B cell (primary cell): ENCODE data around the gene BICDL2. TPM values are rescaled to one million over a fixed set of nuclear protein-coding genes. Genes with fewer than 3 reads are reported as not detected.

ENCODE experiments used
- ATAC-seq: fragments of 200-7000 bp; cut with Tn5 transposase; one replicate; pipeline ENCODE4 v1.10.0; 2021; ENCODE audit warnings: low read depth, mild to moderate bottlenecking, moderate number of reproducible peaks, moderate library complexity
- CTCF ChIA-PET: fragments of 350-600 bp; sonication (Branson Sonifier 250); formaldehyde crosslinking; loops from one replicate; lab custom pipeline; 2021; ENCODE audit warnings: antibody characterized with exemption, inconsistent platforms; lab: Charles Lee
- POLR2A ChIA-PET: fragments of 350-600 bp; sonication (Branson Sonifier 250); formaldehyde crosslinking; loops from one replicate; lab custom pipeline; 2021; ENCODE audit warnings: antibody characterized with exemption; lab: Charles Lee
- DNase-seq: peaks from one replicate; pipeline ENCODE4 v3.0.0; 2013
- H2AFZ ChIP-seq: 2 replicates; pipeline ENCODE4 v1.6.1; 2012; ENCODE audit warnings: mild to moderate bottlenecking, low read depth, low read length; ENCODE audit not compliant: insufficient read depth, poor library complexity, severe bottlenecking
- H3K27ac ChIP-seq, 2 donors: 1 replicate in 1 of 2; 2 replicates in 1 of 2; pipeline ENCODE4 v1.5.1; 2012 to 2013; ENCODE audit warnings: low read length in 2 of 2, mild to moderate bottlenecking in 2 of 2, moderate library complexity in 1 of 2
- H3K27me3 ChIP-seq, 4 experiments: fragments of 200-600 bp in 1 of 4; sonication (generic) in 1 of 4; replicated peaks in 1 of 4; 1 replicate in 2 of 4; 2 replicates in 2 of 4; pipeline versions ENCODE4 v1.6.1 to v1.7.0; 2013 to 2016; ENCODE audit warnings: low read length in 3 of 4, mild to moderate bottlenecking in 2 of 4, mixed read lengths in 1 of 4, moderate library complexity in 1 of 4; ENCODE audit not compliant: insufficient read depth in 4 of 4, control insufficient read depth in 3 of 4; ENCODE audit errors: control extremely low read depth in 1 of 4
- H3K36me3 ChIP-seq, 2 experiments: replicated peaks in 1 of 2; 1 replicate in 1 of 2; 2 replicates in 1 of 2; pipeline versions ENCODE4 v1.6.1 to v1.7.1; 2013; ENCODE audit warnings: low read length in 1 of 2; ENCODE audit not compliant: insufficient read depth in 2 of 2, control insufficient read depth in 1 of 2; ENCODE audit errors: control extremely low read depth in 1 of 2, extremely low read depth in 1 of 2
- H3K4me1 ChIP-seq, 2 donors: fragments of 200-600 bp in 1 of 2; sonication (generic) in 1 of 2; 1 replicate in 1 of 2; 2 replicates in 1 of 2; pipeline versions ENCODE4 v1.5.1 to v1.6.1; 2013 to 2017; ENCODE audit warnings: low read length in 2 of 2; ENCODE audit not compliant: control insufficient read depth in 2 of 2, insufficient read depth in 2 of 2
- H3K4me2 ChIP-seq: replicated peaks from 2 replicates; pipeline ENCODE3; 2012; ENCODE audit warnings: mild to moderate bottlenecking, low read depth, low read length; ENCODE audit not compliant: poor library complexity, severe bottlenecking
- H3K4me3 ChIP-seq, 5 experiments: fragments of 200-600 bp in 1 of 5; sonication (generic) in 1 of 5; 1 replicate in 3 of 5; 2 replicates in 2 of 5; pipeline versions ENCODE4 v1.5.1 to v1.7.0; 2011 to 2016; ENCODE audit warnings: low read length in 4 of 5, mild to moderate bottlenecking in 4 of 5, low read depth in 2 of 5, control low read depth in 1 of 5, moderate library complexity in 1 of 5; ENCODE audit not compliant: insufficient read depth in 1 of 5; ENCODE audit errors: control extremely low read depth in 1 of 5, extremely low read depth in 1 of 5
- H3K79me2 ChIP-seq: fragments of 200-600 bp; sonication (generic); one replicate; pipeline ENCODE4 v1.6.0; 2016; ENCODE audit warnings: low read length; ENCODE audit not compliant: control insufficient read depth, insufficient read depth
- H3K9ac ChIP-seq: fragments of 200-600 bp; sonication (generic); 2 replicates; pipeline ENCODE4 v1.6.1; 2017; ENCODE audit warnings: mild to moderate bottlenecking, low read length, moderate library complexity
- H3K9me3 ChIP-seq, 3 donors: one replicate each; pipeline versions ENCODE4 v1.6.1 to v1.7.1; 2013; ENCODE audit warnings: low read length in 2 of 3; ENCODE audit not compliant: control insufficient read depth in 2 of 3, insufficient read depth in 1 of 3; ENCODE audit errors: control extremely low read depth in 1 of 3
- H4K20me1 ChIP-seq: 2 replicates; pipeline ENCODE4 v1.6.0; 2012; ENCODE audit warnings: mild to moderate bottlenecking, low read length; ENCODE audit not compliant: insufficient read depth, control insufficient read depth, poor library complexity, severe bottlenecking
- H3K27ac Mint-ChIP-seq: one replicate; pipeline ENCODE4 v1.8.0; 2021; ENCODE audit warnings: mixed read lengths
- H3K27me3 Mint-ChIP-seq: one replicate; pipeline ENCODE4 v1.8.0; 2021; ENCODE audit warnings: mixed read lengths
- H3K4me1 Mint-ChIP-seq: one replicate; pipeline ENCODE4 v1.8.0; 2021; ENCODE audit warnings: mixed read lengths
- H3K4me3 Mint-ChIP-seq: one replicate; pipeline ENCODE4 v1.8.0; 2021; ENCODE audit warnings: mixed read lengths
- H3K9me3 Mint-ChIP-seq: one replicate; pipeline ENCODE4 v1.8.0; 2022; ENCODE audit warnings: mixed read lengths; ENCODE audit not compliant: insufficient read depth
- EZH2 ChIP-seq: IDR thresholded peaks from 2 replicates; pipeline ENCODE4 v1.6.1; 2012; ENCODE audit warnings: borderline replicate concordance, low read depth, mild to moderate bottlenecking, moderate library complexity, low read length; ENCODE audit not compliant: insufficient read depth, poor library complexity, severe bottlenecking
- WGBS: methylation state at CpG from one replicate; pipeline ENCODE4 v1.1.5; 2013; ENCODE audit warnings: missing lambda C conversion rate; ENCODE audit not compliant: insufficient coverage; 5-methylcytosine and 5-hydroxymethylcytosine counted together
- intact Hi-C: fragments of 100-400 bp; cut with micrococcal nuclease; formaldehyde crosslinking; loops from one replicate; pipeline ENCODE4 v1.10.0; 2022
- polyA plus RNA-seq: library from polyadenylated mRNA; depleted of rRNA; stranded (reverse); fragments of >200 nt; gene quantifications from 2 replicates; pipeline ENCODE4 v1.2.3, GENCODE V29; 2012
- total RNA-seq, 2 donors: library from RNA; stranded (reverse); fragments of 120-200 nt in 1 of 2; gene quantifications; 1 replicate in 1 of 2; 2 replicates in 1 of 2; pipeline versions ENCODE4 v1.2.3 to v1.2.4, GENCODE V29; 2013 to 2022
- TF ChIP-seq, protein P1 (sequence below): fragments of 200-600 bp; IDR thresholded peaks from one replicate; pipeline ENCODE4 v1.8.0; 2022; ENCODE audit warnings: antibody characterized with exemption, mild to moderate bottlenecking

The BICDL2 gene
- total and polyA plus RNA-seq, 2 donors (not counting 1 experiment from before 2014, with no cell fraction given) = 0.20 TPM; not detected in 1

DNA sequence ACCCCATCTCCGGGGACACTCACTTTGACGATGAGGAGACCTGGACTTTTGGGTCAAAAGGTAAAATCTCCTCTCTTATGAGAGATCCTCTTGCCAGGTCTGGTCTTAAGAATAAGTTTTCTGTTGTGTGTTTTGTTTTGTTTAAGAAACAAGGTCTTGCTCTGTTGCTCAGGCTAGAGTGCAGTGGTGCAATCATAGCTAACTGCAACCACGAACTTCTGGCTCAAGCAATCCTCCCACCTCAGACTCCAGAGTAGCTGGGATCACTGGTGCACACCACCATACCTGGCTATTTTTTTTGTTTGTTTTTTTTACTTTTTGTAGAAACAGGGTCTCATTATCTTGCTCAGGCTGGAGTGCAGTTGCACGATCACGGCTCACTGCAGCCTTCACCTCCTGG, 13.7 kb upstream of the BICDL2 start:
- H3K27me3 Mint-ChIP-seq = peaks cover 11% of the 10 kb centered on the region
- no peak overlapping the region for H3K27ac ChIP-seq
- H3K4me1 Mint-ChIP-seq = peaks cover 20% of the 10 kb centered on the region
- H3K4me1 ChIP-seq = peaks cover 21 to 25% of the 10 kb centered on the region in 2 donors
- H3K79me2 ChIP-seq = no peaks in the 10 kb centered on the region
- DNase-seq (no peak), ATAC-seq (no peak)
- TF ChIP-seq, protein P1, sequence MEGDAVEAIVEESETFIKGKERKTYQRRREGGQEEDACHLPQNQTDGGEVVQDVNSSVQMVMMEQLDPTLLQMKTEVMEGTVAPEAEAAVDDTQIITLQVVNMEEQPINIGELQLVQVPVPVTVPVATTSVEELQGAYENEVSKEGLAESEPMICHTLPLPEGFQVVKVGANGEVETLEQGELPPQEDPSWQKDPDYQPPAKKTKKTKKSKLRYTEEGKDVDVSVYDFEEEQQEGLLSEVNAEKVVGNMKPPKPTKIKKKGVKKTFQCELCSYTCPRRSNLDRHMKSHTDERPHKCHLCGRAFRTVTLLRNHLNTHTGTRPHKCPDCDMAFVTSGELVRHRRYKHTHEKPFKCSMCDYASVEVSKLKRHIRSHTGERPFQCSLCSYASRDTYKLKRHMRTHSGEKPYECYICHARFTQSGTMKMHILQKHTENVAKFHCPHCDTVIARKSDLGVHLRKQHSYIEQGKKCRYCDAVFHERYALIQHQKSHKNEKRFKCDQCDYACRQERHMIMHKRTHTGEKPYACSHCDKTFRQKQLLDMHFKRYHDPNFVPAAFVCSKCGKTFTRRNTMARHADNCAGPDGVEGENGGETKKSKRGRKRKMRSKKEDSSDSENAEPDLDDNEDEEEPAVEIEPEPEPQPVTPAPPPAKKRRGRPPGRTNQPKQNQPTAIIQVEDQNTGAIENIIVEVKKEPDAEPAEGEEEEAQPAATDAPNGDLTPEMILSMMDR = no peak
- TF ChIP-seq EZH2 = no peak
- H2AFZ ChIP-seq = no peak overlapping the region
- peaks cover 0 to 11% (median 0%) of the 10 kb centered on the region in 3 donors for H3K9me3 ChIP-seq
- intact Hi-C loops = no loop called here
- H4K20me1 ChIP-seq = no peaks in the 10 kb centered on the region
- H3K9ac ChIP-seq = no peak overlapping the region
- no peaks in the 10 kb centered on the region for H3K9me3 Mint-ChIP-seq
- H3K27ac Mint-ChIP-seq = no peak overlapping the region
- ChIA-PET POLR2A (interaction anchor here (0.5 kb wide), 1 partner anchor 52 kb away, joined by 3 read pairs; no protein-coding TSS in a partner anchor), CTCF (interaction anchor here (0.6 to 1.4 kb wide), 2 partner anchors 22 to 608 kb away, joined by 3 read pairs; no protein-coding TSS in a partner anchor)
- no peaks in the 10 kb centered on the region for H3K36me3 ChIP-seq
- WGBS = no CpG with 5 or more reads among the region's 5 CpGs
- H3K4me3 Mint-ChIP-seq = no peak overlapping the region
- no peak overlapping the region for H3K4me2 ChIP-seq
- peak overlapping the region in 1 of 5 experiments; percentile 34 for H3K4me3 ChIP-seq
- H3K27me3 ChIP-seq = peaks cover 0 to 41% (median 20%) of the 10 kb centered on the region in 4 experiments

DNA sequence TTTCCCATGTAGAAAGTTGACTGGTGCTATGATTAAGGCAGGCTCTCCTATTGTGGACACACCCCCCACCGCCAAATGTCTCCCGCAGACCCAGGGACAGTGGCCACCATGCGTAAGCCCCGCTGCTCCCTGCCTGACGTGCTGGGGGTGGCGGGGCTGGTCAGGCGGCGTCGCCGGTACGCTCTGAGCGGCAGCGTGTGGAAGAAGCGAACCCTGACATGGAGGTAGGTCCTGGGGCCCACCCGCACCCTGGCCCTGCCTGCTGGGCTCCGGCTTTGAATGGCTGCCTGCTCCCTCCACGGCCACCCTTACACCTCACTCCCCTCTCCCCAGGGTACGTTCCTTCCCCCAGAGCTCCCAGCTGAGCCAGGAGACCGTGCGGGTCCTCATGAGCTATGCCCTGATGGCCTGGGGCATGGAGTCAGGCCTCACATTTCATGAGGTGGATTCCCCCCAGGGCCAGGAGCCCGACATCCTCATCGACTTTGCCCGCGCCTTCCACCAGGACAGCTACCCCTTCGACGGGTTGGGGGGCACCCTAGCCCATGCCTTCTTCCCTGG, 13.3 kb upstream of the BICDL2 start:
- intact Hi-C loops = loop anchor here (5.0 kb wide), 1 partner anchor 122 kb away; no protein-coding TSS in a partner anchor
- H3K9me3 Mint-ChIP-seq = no peaks in the 10 kb centered on the region
- no peak overlapping the region for H2AFZ ChIP-seq
- ATAC-seq (no peak), DNase-seq (no peak)
- H3K4me3 ChIP-seq = peak overlapping the region in 1 of 5 experiments; percentile 12
- H3K4me1 ChIP-seq = peaks cover 21 to 25% of the 10 kb centered on the region in 2 donors
- 84% methylated on average over 26 of the region's 26 CpGs for WGBS
- POLR2A ChIA-PET = interaction anchor here (0.5 kb wide), 1 partner anchor 52 kb away, joined by 3 read pairs; no protein-coding TSS in a partner anchor
- peaks cover 20% of the 10 kb centered on the region for H3K4me1 Mint-ChIP-seq
- H4K20me1 ChIP-seq = no peaks in the 10 kb centered on the region
- peaks cover 0 to 15% (median 0%) of the 10 kb centered on the region in 3 donors for H3K9me3 ChIP-seq
- no peak overlapping the region for H3K9ac ChIP-seq
- no peak overlapping the region for H3K27ac Mint-ChIP-seq
- H3K36me3 ChIP-seq = no peaks in the 10 kb centered on the region
- H3K4me2 ChIP-seq = no peak overlapping the region
- peaks cover 0 to 45% (median 22%) of the 10 kb centered on the region in 4 experiments for H3K27me3 ChIP-seq
- TF ChIP-seq EZH2 = no peak
- TF ChIP-seq, protein P1 = no peak
- no peak overlapping the region for H3K4me3 Mint-ChIP-seq
- no peak overlapping the region for H3K27ac ChIP-seq
- peaks cover 15% of the 10 kb centered on the region for H3K27me3 Mint-ChIP-seq
- H3K79me2 ChIP-seq = no peaks in the 10 kb centered on the region
- CTCF ChIA-PET = interaction anchor here (1.4 kb wide), 1 partner anchor 22 kb away, joined by 3 read pairs; no protein-coding TSS in a partner anchor
